Activated CD8-positive, alpha-beta memory T cell treated with anti-CD3 and anti-CD28 coated beads, Interleukin-2, amount 50 U/mL, for 1 hour (primary cell): ENCODE results near the gene NFATC2.

Source experiments
- DNase-seq: peaks from one replicate; pipeline ENCODE4 v3.0.0-alpha.2; 2020; ENCODE audit errors: extremely low read depth

Gene NFATC2

DNA sequence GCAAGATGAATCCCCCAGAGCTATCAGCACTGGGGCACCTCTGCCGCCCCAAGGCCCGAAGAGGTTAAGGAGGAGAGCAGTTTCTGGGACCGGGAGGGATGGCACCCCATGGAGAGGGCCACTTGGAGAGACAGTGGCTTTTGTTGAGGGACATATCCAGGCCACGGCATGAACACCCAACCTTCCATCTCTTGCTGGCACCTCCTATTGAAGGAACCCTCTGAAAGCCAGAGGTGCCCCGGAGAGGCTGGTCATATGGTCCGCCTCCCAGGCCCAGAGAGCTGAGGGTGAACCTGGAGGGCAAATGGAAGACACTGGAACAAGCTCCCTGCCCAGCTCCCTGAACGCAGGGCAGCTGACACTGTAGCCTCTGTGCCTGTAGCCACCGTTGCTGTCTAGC, 167.0 kb downstream of the NFATC2 start:
- no peak for DNase-seq

DNA sequence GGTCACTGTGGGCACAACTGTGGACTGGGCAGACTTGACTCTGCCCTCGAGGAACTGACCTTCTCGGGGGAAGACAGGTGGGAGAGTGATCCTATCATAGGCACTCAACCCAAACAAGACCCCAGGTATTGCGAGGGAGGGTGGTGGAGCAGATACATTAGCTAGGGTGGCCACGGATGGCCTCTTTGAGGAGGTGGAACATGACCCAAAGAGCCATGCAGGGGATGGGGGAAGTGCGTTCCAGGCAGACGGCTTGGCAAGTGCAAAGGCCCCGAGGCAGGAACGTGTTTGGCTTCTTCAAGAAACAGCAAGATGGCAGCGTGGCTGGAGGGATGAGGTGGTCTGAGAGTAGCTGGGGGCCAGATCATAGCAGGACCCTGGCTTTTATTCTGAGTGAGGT, 167.6 kb downstream of the NFATC2 start:
- DNase-seq = no peak

DNA sequence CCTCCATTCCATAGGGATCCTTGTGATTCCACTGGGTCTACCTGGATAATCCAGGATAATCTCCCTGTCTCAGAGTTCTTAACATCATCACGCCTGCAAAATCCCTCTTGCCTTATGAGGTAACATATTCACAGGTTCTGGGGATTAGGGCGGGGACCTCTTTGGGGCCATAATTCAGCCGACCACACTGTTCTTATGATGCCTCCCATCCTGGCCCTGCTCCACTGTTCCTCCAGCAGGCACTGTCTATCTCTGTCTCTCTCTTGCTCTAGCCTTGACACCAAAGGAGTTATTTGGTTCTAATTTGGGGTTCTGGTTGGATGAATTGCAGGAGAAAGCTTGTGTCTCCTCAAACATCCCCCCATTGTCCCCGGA, 168.1 kb downstream of the NFATC2 start:
- no peak for DNase-seq

DNA sequence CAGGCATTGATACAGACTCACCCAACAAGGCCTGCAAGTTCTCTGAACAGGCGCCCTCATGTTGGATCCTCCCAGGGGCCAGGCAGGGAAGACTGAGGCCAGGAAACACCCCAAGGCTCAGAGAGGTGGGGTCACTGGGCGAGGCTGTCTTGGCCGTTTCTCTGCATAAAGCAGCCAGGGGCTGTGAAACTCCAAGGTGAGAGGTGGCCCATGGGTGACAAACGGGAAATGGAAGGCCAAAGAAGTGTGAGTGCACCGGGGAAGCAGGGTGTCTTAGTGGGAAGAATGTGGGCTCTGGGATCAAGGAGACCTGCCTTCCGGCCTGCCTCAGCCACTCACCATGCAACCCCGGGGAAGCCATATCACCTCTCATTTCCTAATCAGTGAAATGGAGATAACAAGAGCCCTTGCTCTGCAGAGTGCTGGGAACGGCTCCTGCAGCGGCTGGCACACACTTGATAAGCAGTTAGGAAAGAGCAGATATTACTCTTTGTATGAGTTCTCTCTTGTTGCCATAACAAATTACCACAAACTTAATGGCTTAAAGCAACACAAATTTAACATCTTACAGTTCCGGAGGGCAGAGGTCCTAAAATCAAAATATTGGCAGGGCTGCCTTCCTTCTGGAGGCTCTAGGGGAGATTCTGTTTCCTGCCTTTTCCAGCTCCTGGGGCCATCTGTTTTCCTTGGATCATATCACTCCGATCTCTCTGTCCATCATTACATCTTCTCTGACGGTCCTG, 168.6 kb downstream of the NFATC2 start:
- DNase-seq = no peak

DNA sequence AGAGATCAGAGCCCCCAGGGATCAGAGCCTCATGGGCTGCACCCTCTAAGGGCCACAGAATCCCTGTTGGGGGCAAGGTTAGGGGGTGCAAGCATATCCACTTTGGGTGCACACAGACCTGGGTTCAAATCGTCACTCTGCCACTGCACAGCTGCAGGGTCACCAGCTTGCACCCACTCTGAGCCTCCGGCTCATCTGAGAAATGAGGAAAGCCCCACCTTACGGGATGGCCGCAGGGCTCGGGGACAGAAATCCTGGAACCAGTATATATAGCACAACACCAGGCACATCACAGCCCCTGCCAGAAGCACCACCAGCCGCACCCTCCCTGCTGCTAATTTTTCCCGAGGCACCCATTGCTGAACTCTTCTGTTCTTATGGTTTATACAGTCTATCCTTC, 169.6 kb downstream of the NFATC2 start:
- DNase-seq = no peak

DNA sequence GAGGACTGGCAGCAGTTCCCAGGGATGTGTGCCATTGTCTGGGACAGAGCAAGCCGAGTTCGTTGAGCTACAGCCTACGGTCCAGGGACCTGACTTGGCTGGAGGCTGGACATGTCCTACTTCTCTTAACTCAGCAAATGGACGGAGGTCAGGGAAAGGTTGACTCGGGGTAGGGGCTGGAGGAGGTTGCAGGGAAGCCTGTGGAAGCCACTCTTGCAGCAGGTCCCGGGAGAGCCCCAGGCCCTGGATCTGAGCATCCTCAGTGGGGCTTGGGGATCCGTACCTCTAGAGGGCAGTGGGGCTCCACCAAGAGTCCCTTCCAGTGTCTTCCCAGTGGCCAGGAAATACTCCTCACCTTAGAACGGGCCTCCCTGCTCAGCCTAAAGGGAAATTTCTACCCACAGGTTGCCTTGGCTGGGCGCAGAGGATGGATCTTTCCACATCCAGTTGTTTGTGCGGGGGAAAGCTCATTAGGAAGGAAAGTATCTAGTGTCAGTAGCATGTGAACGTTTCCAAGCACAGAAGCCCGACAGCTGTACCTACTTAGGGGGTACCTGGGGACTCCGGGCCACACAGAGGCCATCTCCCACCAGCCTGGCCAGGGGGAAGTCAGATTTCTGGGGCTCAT, 170.2 kb downstream of the NFATC2 start:
- DNase-seq = no peak

DNA sequence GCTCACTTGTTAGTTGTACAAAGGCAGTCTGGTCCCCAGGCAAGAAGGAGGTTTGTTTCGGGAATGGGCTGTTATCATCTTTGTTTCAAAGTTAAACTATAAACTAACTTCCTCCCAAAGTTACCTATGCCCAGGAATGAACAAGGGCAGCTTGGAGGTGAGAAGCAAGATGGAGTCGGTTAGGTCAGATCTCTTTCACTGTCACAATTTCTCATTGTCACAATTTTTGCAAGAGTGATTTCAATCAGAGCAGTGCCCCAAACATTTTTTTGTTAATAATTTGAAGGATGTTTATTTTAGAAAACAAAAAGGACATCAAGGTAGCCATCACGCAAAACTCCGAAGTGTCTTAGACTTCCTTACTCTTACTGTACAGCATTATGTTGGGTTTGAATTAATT, 170.8 kb downstream of the NFATC2 start:
- no peak for DNase-seq

DNA sequence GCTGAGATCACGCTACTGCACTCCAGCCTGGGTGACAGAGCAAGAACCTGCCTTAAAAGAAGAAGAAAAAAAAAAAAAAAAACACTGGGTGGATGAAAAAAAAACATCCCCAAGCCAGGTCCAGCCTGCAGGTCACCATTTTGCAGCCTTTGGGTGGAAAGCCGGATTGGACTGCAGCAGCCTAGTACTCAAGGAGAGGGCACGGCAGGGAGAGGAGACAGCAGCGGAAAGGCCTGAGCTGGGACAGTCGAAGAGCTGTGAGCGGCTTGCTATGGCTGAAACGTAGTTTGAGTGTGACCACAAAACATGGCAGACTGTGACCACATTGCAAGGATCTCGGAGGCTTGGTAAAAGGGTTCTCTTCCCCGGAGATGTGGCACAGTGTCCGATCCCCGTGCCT, 173.0 kb downstream of the NFATC2 start:
- DNase-seq = no peak

DNA sequence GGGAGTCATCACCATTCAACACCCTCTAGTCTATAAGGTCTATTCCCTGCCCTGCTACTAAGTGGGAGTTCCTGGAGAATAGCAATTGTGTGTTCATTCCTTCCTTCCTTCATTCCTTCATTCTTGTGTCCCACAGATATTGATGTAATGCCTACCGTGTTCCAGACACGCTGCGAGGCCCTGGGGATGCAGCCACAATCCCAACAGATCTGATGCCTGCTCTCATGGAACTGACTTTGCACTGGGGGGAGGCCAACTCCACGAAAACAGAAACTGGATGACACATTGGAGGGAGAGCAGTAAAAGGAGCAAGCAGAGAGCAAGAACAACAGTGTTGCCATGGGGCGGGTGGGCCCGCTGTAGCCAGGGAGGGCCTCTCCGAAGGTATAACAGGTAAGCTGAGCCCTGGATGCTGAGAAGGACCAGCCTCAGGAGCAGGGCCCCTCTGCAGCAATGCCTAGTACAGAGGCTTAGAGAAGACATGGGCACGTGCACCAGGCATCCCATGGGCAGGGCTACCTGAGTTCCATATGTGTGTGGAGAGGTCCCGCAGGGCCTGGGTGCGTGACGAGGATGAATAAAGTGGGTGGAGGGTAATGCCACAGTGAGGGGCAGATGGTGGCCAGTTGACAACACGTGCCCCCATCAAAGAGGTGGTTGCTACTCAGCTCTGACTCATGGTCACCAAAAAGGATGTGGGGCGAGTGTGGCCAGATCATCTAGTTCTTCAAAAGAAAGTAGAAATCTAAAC, 173.9 kb downstream of the NFATC2 start:
- no peak for DNase-seq

DNA sequence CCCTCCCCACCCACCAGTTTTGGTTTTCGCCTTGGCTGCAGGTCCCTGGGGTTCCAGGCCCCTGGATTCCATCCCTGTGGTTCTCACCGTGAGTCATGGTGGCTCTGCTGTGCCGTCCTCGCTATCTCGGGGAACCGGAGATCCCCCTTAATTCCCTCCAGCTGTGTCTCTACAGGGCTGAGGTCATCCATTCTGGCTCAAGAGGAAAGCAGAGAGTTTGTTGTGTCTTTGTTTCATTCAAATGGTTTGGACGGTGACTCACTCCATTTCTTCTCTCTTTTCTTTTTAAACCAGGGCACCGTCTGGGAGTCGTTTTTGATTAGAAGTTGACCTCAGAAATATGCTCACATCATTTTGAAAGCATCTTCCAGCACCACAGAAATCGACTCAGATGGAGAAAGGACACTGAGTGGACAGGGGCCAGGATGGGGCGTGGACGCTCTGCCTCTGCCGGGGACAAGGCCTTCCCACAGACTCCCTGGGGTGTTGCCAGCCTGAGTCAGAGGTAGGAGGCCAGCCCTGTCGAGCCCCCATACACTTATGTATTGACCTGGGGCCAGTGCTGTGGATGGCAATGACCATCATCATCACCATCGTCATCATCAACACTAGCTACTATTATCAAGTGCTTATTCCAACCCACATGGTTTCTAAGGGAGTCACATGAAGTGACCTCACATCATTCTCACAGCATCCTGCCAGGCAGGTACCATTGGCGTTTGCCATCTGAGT, 176.2 kb downstream of the NFATC2 start:
- DNase-seq = no peak

DNA sequence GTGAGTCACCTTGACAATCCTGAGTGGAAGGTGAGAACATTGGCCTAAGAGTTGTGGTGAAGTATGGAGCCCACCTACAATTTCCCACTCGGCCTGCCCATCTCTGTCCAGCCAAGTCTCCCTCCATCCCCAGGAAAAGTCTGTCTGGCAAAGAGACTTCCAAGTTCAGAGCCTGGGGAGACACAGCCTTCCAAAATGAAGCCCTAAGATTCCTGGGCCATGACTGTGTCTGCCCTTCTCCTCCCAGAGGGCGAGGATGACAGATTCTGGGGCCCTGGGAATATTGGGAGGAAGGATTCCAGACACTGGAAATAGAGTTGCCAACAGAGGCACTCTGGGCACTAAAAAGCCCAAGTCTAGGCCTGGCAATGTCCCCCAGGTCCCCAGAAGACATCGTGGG, 176.8 kb downstream of the NFATC2 start:
- no peak for DNase-seq

DNA sequence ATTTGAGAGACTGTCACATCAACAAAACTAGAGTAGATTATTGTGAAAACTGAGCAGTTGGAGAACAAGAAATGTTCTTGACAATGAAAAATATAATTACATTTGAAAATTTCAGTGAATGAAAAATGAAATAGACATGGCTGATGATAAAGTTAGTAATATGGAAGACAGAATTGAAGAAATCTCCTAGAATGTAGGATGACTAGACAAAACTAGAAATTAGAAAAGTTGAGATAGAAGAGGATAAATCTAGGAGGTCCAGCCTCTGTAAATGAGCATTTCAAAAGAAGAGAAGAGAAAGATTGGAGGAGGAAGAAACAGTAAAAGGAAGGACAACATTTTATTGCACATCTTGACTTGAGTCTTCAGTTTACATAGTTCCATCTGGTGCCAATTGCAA, 178.7 kb downstream of the NFATC2 start:
- DNase-seq = no peak

DNA sequence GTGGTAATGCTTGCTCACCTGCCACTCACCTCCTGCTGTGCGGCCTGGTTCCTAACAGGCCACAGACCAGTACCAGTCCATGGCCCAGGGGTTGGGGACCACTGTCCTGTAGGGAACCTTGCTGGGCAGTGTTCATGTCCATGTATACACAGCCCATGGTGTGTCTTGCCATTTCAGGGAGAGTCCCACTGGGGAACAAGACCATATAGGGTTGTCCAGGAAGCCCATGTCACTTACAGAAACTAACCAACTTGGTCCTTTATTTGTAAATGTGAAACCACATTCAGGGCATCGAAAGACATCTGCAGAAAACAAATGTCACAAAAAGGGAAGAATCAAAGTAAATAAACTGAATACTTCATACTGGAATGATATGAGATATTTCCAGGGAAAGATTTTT, 179.1 kb downstream of the NFATC2 start:
- no peak for DNase-seq

DNA sequence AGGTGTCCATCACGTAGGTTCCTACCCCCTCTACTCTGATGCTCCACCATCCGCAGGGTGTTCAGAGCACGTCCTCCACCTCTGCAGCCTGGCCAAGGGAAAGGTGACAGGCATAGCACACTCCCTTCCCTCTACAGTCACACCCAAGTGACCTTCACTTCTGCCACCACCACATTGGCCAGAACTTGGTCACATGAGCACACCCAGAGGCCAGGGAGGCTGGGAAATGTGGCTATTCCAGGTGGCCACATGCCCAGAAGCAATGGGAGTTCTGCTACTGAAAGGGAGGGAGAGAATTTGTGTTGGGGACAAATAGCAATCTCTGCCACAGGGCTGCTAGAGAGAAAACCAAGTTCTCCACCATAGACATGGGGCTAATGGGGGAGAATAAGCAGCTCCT, 180.3 kb downstream of the NFATC2 start:
- DNase-seq = no peak

DNA sequence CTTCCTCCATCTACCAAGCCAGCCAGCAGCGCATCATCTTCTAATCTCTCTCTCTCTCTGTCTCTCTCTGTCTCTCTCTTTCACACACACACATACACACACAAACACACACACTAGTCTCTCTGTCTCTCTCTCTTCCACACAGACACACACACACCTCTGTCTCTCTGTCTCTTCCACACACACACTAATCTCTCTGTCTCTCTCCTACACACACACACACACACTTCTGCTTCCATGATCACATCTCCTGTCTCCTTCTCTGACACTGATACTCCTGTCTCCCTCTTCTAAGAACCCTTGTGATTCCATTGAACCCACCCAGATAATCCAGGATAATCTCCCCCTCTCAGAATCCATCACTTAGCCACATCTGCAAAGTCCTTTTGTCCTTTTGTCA, 181.3 kb downstream of the NFATC2 start:
- DNase-seq = no peak

DNA sequence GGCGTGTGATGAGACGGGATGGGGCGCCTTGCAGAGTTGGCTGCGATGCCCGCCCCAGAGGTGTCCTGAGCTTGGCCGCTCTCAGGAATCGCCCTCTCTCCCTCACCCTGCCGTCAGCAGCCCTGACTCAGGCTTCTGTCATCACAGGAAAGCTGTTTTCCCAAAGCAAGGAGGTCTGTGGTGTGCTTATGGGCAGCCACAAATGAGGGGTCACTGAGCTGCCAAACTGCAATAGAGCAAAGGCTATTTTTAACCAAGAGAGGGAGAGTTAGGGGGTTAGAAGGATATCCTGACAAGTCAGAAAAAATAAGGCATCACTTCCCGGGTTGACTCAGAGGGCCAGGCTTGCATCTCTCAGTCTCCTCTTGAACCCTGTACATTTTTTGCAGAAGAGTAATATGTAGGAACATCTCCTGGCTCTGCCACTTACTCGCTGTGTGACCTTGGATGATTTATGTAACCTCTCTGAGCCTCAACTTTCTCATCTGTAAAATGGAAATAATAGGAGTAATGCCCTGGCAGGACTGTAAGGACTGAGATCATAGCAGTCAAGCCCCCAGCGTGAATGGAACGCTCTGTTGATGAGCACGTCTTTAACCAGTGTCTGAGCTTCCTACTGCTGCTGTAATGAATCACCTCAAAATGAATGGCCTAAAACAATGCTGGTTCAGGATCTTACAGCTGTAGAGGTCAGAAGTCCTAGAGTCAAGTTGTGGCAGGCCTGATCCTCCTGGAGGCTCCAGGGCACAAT, 181.9 kb downstream of the NFATC2 start:
- no peak for DNase-seq

DNA sequence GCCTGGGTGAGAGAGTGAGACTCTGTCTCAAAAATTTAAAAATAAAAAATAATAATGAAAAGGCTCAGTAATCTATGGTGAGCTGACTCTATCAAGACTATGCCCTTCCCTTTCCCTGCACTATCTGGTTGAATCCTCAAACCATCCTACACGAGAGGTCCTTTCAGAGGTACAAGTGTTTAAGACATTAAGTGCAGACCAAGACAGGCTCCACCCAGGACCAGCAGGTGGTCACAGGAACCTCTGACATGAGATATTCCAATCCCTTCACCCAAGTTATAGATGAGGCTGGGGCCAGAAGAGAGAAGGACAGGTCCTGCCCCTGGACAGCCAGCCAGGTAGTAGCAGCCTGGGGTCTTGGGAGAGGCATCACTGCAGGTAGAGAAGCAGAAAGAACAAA, 182.6 kb downstream of the NFATC2 start:
- no peak for DNase-seq

DNA sequence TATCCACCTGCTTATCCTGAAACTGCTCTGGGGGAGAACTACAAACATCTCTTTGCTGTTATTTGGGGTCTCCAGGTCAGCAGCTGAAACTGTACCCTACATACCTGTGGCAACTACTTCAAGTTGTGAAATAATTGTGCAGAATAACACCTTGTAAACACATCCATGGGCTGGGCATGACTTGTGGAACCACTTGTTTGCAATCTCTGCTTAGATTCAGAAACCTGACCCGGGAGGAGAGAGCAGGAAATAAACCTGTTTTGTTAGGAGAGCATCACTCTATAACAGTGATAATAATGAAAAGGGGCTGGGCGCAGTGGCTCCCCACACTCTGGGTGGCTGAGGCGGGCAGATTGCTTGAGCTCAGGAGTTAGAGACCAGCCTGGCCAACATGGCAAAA, 183.1 kb downstream of the NFATC2 start:
- no peak for DNase-seq

DNA sequence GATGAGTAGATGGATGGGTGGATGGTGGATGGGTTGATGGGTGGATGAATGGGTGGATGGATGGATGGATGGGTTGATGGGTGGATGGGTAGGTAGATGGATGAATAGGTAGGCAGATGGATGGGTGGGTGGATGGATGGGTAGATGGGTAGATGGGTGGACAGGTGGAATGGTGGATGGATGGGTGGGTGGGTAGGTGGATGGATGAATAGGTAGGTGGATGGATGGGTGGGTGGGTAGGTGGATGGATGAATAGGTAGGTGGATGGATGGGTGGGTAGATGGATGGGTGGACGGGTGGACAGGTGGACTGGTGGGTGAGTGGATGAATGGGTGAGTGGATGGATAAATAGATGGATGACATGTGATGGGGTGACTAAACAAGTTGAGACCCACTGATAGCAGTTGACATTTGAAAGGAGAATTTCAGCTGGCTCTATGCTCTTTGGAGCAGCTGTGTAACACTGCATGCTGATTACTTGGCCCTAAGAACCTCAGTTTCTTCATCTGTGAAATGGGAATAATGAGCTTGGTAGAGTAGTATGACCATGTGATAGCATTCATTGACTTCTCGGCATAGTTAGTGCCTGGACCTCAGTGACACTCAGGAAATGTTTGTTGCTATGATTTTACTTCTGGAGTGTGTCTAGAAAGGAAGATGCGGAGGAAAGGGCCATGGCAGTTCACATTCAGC, 184.3 kb downstream of the NFATC2 start:
- no peak for DNase-seq

DNA sequence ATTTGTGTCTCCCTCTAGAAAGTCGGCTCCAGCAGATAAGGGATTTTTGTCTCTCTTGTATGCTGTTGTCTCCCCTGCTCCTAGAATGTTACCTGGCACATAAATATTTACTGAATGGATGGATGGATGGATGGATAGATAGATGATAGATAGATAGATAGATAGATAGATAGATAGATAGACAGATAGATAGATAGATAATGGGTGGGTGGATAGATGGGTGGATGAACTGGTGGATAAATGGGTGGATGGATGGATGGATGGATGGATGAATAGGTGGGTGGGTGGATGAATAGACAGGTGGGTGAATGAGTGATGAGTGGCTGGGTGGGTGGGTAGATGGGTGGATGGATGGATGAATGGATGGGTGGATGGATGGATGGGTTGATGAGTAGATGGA, 185.0 kb downstream of the NFATC2 start:
- DNase-seq = no peak

DNA sequence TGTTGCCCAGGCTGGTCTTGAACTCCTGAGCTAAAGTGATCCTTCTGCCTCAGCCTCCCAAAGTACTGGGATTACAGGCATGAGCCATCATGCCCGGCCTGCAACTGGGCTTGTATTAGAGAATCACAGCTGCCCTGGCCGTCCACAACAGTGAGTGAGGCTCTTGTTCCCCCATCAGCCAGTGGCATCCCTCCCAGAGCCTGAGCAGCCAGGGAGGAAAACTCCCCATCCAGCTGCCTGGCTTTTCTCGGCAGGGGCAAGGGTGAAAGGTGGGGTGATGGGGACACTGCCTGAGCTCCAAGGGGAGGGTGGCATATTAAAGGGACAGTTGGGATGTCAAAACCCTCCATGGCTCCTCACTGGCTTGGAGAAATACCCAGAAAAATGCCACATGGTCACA, 185.6 kb downstream of the NFATC2 start:
- no peak for DNase-seq
